Embryonic facial prominence (tissue), 1 donor: Measurements from ENCODE around the gene ZNF212.

Experiments used
- DNase-seq: peaks from one replicate; pipeline ENCODE4 v3.0.0-alpha.2; 2016; ENCODE audit errors: extremely low spot score

Gene ZNF212

GRCh38 chr7:149284850-149285585, 45.6 kb downstream of the ZNF212 start:
- peak; percentile 75 for DNase-seq

GRCh38 chr7:149285603-149286002, 46.2 kb downstream of the ZNF212 start:
- no peak for DNase-seq

GRCh38 chr7:149286811-149287400, 47.5 kb downstream of the ZNF212 start:
- no peak for DNase-seq

- no peak for DNase-seq
Measured at GRCh38 chr7:149287622-149288021, 48.2 kb downstream of the ZNF212 start.

GRCh38 chr7:149289262-149289661, 49.8 kb downstream of the ZNF212 start:
- DNase-seq: no peak

GRCh38 chr7:149289856-149290255, 50.4 kb downstream of the ZNF212 start:
- no peak for DNase-seq

GRCh38 chr7:149291036-149291780, 51.8 kb downstream of the ZNF212 start:
- no peak for DNase-seq

- no peak for DNase-seq
Measured at GRCh38 chr7:149291781-149292461, 52.5 kb downstream of the ZNF212 start.

GRCh38 chr7:149292462-149292823, 53.0 kb downstream of the ZNF212 start:
- no peak for DNase-seq

GRCh38 chr7:149293338-149293737, 53.9 kb downstream of the ZNF212 start:
- no peak for DNase-seq

- DNase-seq: no peak
Measured at GRCh38 chr7:149293946-149294633, 54.6 kb downstream of the ZNF212 start.

GRCh38 chr7:149294634-149295480, 55.4 kb downstream of the ZNF212 start:
- DNase-seq: no peak

GRCh38 chr7:149295481-149295850, 56.0 kb downstream of the ZNF212 start:
- DNase-seq: no peak

- DNase-seq: no peak
Measured at GRCh38 chr7:149296368-149296767, 56.9 kb downstream of the ZNF212 start.

- DNase-seq: no peak
Measured at GRCh38 chr7:149297034-149297755, 57.7 kb downstream of the ZNF212 start.

GRCh38 chr7:149300620-149301285, 61.3 kb downstream of the ZNF212 start:
- DNase-seq: no peak

- DNase-seq: no peak
Measured at GRCh38 chr7:149302222-149302621, 62.8 kb downstream of the ZNF212 start.

- DNase-seq: no peak
Measured at GRCh38 chr7:149302865-149303264, 63.4 kb downstream of the ZNF212 start.

GRCh38 chr7:149304006-149304405, 64.6 kb downstream of the ZNF212 start:
- no peak for DNase-seq
